Measurements from ENCODE around the gene CDK5RAP2. TPM values are rescaled to one million over a fixed set of nuclear protein-coding genes. Genes with fewer than 3 reads are reported as not detected.

The CDK5RAP2 gene
- polyA plus RNA-seq, 1 donor (not counting 4 experiments of a cell fraction or from before 2014, with no cell fraction given) = 22.4 TPM

DNA sequence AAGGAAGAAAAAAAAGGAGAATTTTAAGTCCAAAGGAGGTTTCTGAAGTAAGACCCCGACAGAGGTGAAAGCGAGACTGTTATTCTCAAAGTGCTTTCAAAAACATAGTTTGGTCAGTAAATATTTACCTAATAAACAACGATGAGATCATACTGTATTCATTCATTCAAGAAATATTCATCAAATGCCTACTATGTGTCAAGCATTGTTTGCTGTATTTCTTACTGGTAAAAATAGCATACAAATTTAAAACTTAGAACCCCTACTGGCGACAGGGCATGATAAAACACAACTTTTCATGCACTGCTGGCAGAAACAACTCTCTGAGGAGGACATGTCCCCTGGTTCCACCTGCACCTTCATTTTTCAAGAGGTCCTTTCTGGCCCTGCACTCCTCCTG is 190.7 kb downstream of the CDK5RAP2 start:
- Histone ChIP-seq H2AFZ (ENCODE audit: control insufficient read depth, low read length) (no peak overlapping the region), H3K36me3 (ENCODE audit: control insufficient read depth in 2 of 2, extremely low read depth in 1 of 2, insufficient read depth in 2 of 2, low read length in 2 of 2) (peaks cover 25 to 44% of the 10 kb centered on the region in 2 experiments), H3K9me1 (ENCODE audit: control insufficient read depth, extremely low read depth, insufficient read depth, low read length) (no peaks in the 10 kb centered on the region), H3K79me2 (ENCODE audit: control insufficient read depth, insufficient read depth, low read length) (no peaks in the 10 kb centered on the region), H3K9me3 (ENCODE audit: control insufficient read depth, low read depth, low read length) (no peaks in the 10 kb centered on the region), H3K9ac (ENCODE audit: control insufficient read depth, extremely low read depth, insufficient read depth, low read length) (no peak overlapping the region), H3K4me3 (ENCODE audit: control insufficient read depth in 2 of 3, extremely low read depth in 1 of 3, insufficient read depth in 2 of 3, low read depth in 1 of 3, low read length in 3 of 3) (no peak overlapping the region), H3K4me1 (ENCODE audit: control insufficient read depth, extremely low read depth, insufficient read depth, low read length) (no peaks in the 10 kb centered on the region), H3K27ac (ENCODE audit: control insufficient read depth, insufficient read depth, low read length) (no peak overlapping the region), H4K20me1 (ENCODE audit: control insufficient read depth, extremely low read depth, insufficient read depth, low read length) (no peaks in the 10 kb centered on the region), H3K4me2 (ENCODE audit: control insufficient read depth, extremely low read depth, insufficient read depth, low read depth, low read length) (no peak overlapping the region), H3K27me3 (ENCODE audit: control insufficient read depth, extremely low read depth, insufficient read depth, low read length) (no peaks in the 10 kb centered on the region)
- dilution Hi-C loops (cut with MboI; ENCODE audit: extremely low pct_ligation_motif_present, low sequenced_read_pairs) = no loop called here
- FAIRE-seq (no peak), DNase-seq (ENCODE audit: low read depth, low spot score) (no peak)
- TF ChIP-seq, protein P1, sequence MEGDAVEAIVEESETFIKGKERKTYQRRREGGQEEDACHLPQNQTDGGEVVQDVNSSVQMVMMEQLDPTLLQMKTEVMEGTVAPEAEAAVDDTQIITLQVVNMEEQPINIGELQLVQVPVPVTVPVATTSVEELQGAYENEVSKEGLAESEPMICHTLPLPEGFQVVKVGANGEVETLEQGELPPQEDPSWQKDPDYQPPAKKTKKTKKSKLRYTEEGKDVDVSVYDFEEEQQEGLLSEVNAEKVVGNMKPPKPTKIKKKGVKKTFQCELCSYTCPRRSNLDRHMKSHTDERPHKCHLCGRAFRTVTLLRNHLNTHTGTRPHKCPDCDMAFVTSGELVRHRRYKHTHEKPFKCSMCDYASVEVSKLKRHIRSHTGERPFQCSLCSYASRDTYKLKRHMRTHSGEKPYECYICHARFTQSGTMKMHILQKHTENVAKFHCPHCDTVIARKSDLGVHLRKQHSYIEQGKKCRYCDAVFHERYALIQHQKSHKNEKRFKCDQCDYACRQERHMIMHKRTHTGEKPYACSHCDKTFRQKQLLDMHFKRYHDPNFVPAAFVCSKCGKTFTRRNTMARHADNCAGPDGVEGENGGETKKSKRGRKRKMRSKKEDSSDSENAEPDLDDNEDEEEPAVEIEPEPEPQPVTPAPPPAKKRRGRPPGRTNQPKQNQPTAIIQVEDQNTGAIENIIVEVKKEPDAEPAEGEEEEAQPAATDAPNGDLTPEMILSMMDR (optimal IDR thresholded peaks at IDR 0.05 in 1 of 3, IDR thresholded peaks at IDR 0.05 in 1 of 3, conservative IDR thresholded peaks at IDR 0.05 in 1 of 3; ENCODE audit: extremely low read depth in 1 of 3, insufficient read depth in 2 of 3, low read length in 3 of 3) = no peak
- no peak for TF ChIP-seq EZH2 (IDR thresholded peaks at IDR 0.05; ENCODE audit: low read length)

DNA sequence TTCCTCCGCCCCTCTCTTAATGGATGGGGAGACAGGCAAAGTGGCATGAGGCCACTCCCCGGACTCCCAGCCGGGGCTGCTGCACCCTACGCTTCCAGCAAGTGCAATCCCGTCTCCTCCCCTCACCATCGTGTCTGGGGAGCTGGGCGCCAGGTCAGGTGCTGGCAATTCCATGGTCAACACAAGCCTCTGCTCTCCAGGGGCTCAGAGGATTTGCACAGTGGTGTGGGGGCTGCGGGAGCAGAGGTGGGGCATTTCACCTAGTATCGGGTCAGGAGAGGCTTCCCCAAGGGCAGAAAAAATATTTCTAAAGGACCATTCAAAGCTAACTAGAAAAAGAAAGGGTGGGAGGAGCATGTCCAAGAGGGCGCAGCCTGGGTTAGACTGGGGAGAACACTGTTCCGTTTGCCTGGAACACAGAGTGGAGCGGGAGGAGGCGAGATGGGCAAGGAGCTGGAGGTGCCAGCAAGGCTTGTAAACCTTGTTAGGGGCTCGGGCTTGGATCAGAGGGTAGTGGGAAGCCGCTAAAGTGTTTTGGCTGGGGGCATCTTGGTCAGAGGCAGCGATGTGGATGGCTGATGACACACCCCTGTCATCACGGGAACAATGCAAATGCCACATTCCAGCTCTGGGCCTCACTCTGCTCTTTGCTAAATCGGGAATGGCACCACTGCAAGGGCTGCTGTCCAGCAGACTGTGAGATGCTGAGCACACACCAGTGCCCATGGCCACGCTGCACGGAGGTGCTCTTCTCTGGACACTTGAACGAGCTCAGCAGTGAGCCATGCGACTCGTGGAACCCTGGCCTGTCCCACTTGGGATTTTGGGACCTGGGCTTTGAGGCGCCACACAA is 191.7 kb downstream of the CDK5RAP2 start:
- peaks cover 16 to 34% of the 10 kb centered on the region in 2 experiments for H3K36me3 ChIP-seq (ENCODE audit: control insufficient read depth in 2 of 2, extremely low read depth in 1 of 2, insufficient read depth in 2 of 2, low read length in 2 of 2)
- H3K79me2 ChIP-seq (ENCODE audit: control insufficient read depth, insufficient read depth, low read length) = no peaks in the 10 kb centered on the region
- H2AFZ ChIP-seq (ENCODE audit: control insufficient read depth, low read length) = no peak overlapping the region
- no peaks in the 10 kb centered on the region for H3K4me1 ChIP-seq (ENCODE audit: control insufficient read depth, extremely low read depth, insufficient read depth, low read length)
- TF ChIP-seq EZH2 (IDR thresholded peaks at IDR 0.05; ENCODE audit: low read length) = no peak
- TF ChIP-seq, protein P1 (optimal IDR thresholded peaks at IDR 0.05 in 1 of 3, IDR thresholded peaks at IDR 0.05 in 1 of 3, conservative IDR thresholded peaks at IDR 0.05 in 1 of 3; ENCODE audit: extremely low read depth in 1 of 3, insufficient read depth in 2 of 3, low read length in 3 of 3) = no peak
- FAIRE-seq (no peak), DNase-seq (ENCODE audit: low read depth, low spot score) (no peak)
- no peaks in the 10 kb centered on the region for H3K9me1 ChIP-seq (ENCODE audit: control insufficient read depth, extremely low read depth, insufficient read depth, low read length)
- dilution Hi-C loops (cut with MboI; ENCODE audit: extremely low pct_ligation_motif_present, low sequenced_read_pairs) = no loop called here
- no peak overlapping the region for H3K4me3 ChIP-seq (ENCODE audit: control insufficient read depth in 2 of 3, extremely low read depth in 1 of 3, insufficient read depth in 2 of 3, low read depth in 1 of 3, low read length in 3 of 3)
- no peak overlapping the region for H3K4me2 ChIP-seq (ENCODE audit: control insufficient read depth, extremely low read depth, insufficient read depth, low read depth, low read length)
- no peaks in the 10 kb centered on the region for H4K20me1 ChIP-seq (ENCODE audit: control insufficient read depth, extremely low read depth, insufficient read depth, low read length)
- no peaks in the 10 kb centered on the region for H3K27me3 ChIP-seq (ENCODE audit: control insufficient read depth, extremely low read depth, insufficient read depth, low read length)
- H3K27ac ChIP-seq (ENCODE audit: control insufficient read depth, insufficient read depth, low read length) = no peak overlapping the region
- no peaks in the 10 kb centered on the region for H3K9me3 ChIP-seq (ENCODE audit: control insufficient read depth, low read depth, low read length)
- no peak overlapping the region for H3K9ac ChIP-seq (ENCODE audit: control insufficient read depth, extremely low read depth, insufficient read depth, low read length)
